Testis (tissue), 3 donors: Measurements from ENCODE around the gene BCR. TPM values are rescaled to one million over a fixed set of nuclear protein-coding genes. Genes with fewer than 3 reads are reported as not detected.

Experiments used
- DNase-seq: peaks from one replicate; pipeline ENCODE4 v3.0.0-alpha.2; 2019
- H3K27ac ChIP-seq, 2 donors: fragments of 200-600 bp; sonication (generic); one replicate each; pipeline ENCODE4 v1.5.1; 2019
- H3K27me3 ChIP-seq: fragments of 200-600 bp; sonication (generic); one replicate; pipeline ENCODE4 v1.5.1; 2019
- H3K36me3 ChIP-seq: fragments of 200-600 bp; sonication (generic); one replicate; pipeline ENCODE4 v1.5.1; 2017; ENCODE audit warnings: low read depth; ENCODE audit errors: missing control alignments
- H3K4me1 ChIP-seq: fragments of 200-600 bp; sonication (generic); one replicate; pipeline ENCODE4 v1.5.1; 2019
- H3K4me3 ChIP-seq, 2 donors: fragments of 200-600 bp; sonication (generic); one replicate each; pipeline ENCODE4 v1.5.1; 2017 to 2019
- H3K9me3 ChIP-seq: fragments of 200-600 bp; sonication (generic); one replicate; pipeline ENCODE4 v1.5.1; 2017
- POLR2A ChIP-seq: fragments of 450-650 bp; IDR thresholded peaks from one replicate; pipeline ENCODE4 v1.6.1; 2017; ENCODE audit warnings: antibody characterized with exemption, mild to moderate bottlenecking, moderate library complexity
- WGBS, 2 donors: methylation state at CpG; one replicate each; pipeline ENCODE4 v1.1.5; 2018; 5-methylcytosine and 5-hydroxymethylcytosine counted together
- intact Hi-C: fragments of 100-400 bp; cut with DNase I; formaldehyde crosslinking; loops from one replicate; pipeline ENCODE4 v1.15.1; 2023; ENCODE audit warnings: low total_unique reads
- polyA plus RNA-seq: library from polyadenylated mRNA; stranded (reverse); fragments of 350-450 nt; fragmentation: Illumina TruSeq; extraction: RNeasy Lipid Tissue Mini Kit (QIAGEN cat#74804); gene quantifications from one replicate; pipeline ENCODE4 v1.2.3, GENCODE V29; 2014; ENCODE audit warnings: low read depth, low replicate concordance; ENCODE audit not compliant: insufficient read depth
- total RNA-seq, 2 donors: library from RNA; depleted of rRNA; stranded (reverse); fragments of >200 nt; gene quantifications; one replicate each; pipeline ENCODE4 v1.2.3, GENCODE V29; 2016
- TF ChIP-seq, protein P1 (sequence below), 3 experiments: fragments of 450-650 bp in 2 of 3; fragments of 200-600 bp in 1 of 3; sonication (generic) in 1 of 3; IDR thresholded peaks; one replicate each; pipeline ENCODE4 v1.5.1; 2016 to 2019; ENCODE audit warnings: antibody characterized with exemption in 3 of 3, mild to moderate bottlenecking in 2 of 3, moderate library complexity in 1 of 3

BCR gene
- total and polyA plus RNA-seq, 3 donors from 2014 or later = 52.5 to 108 (median 105) TPM

DNA sequence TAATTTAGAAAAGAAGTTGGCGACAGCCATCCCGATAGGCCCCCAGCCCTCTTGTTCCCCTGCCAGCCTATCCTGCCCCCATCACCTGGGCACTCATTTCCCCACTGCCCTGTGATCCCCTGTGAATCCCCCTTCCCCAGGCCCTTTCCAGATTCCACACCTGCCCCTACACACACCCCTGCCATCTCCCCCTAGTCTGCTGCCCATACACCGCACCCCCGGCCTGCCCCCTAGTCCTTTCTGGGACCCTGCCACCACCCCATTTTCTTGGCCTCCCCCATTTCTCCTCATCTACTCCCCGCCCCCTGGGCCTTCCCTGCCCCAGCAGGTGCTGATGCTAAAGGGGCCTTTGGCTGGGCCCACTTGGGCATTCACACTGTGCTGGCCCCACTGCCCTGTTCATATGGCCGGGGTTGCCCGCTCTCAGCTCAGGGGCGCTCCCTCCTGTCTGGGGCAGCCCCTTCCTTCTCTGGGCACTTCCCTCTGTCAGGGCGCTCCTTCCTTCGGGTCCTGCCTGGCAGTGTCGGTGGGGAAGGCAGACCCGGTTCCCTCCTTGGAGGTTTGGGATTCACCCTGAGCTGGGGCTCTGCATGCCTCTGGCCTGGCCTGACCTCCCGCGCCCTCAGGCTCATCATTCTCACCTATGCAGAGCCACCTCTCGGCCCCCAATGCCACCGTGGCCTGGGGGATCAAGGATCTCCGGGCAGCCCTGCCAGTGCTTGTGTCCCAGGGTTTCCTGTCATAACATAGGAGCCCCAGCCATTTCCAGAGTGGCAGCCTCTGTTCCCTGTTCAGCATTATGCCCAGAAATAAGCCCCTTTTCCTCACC is 108.2 kb downstream of the BCR start:
- Histone ChIP-seq H3K9me3 (no peaks in the 10 kb centered on the region), H3K4me3 (no peak overlapping the region), H3K27ac (no peak overlapping the region), H3K4me1 (peaks cover 24% of the 10 kb centered on the region), H3K27me3 (no peaks in the 10 kb centered on the region), H3K36me3 (no peaks in the 10 kb centered on the region)
- no peak for TF ChIP-seq POLR2A
- TF ChIP-seq, protein P1, sequence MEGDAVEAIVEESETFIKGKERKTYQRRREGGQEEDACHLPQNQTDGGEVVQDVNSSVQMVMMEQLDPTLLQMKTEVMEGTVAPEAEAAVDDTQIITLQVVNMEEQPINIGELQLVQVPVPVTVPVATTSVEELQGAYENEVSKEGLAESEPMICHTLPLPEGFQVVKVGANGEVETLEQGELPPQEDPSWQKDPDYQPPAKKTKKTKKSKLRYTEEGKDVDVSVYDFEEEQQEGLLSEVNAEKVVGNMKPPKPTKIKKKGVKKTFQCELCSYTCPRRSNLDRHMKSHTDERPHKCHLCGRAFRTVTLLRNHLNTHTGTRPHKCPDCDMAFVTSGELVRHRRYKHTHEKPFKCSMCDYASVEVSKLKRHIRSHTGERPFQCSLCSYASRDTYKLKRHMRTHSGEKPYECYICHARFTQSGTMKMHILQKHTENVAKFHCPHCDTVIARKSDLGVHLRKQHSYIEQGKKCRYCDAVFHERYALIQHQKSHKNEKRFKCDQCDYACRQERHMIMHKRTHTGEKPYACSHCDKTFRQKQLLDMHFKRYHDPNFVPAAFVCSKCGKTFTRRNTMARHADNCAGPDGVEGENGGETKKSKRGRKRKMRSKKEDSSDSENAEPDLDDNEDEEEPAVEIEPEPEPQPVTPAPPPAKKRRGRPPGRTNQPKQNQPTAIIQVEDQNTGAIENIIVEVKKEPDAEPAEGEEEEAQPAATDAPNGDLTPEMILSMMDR (IDR thresholded peaks at IDR 0.05) = no peak
- intact Hi-C loops = no loop called here
- no peak for DNase-seq
- 96 to 97% methylated on average over 12 to 17 of the region's 17 CpGs for WGBS, 2 donors

DNA sequence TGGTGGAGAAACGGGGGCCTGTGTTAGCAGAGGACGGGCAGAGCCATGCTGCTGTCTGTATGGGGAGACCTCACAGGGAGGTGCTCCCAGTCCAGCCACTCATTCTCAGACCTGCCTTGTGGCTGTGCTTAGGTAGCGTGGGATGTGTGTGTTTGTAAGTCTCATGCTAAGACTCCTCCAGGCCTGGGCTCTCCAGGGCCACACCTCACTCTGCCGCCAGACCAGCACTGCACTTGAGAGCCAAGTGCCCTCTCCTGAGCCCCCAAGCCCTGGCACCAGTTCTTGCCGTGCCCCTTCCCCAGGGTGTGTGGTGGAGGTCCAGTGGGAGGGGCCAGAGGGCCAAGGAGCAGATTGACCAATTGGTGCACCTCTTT is 108.8 kb downstream of the BCR start:
- H3K4me3 ChIP-seq = no peak overlapping the region
- DNase-seq = no peak
- H3K4me1 ChIP-seq = peaks cover 18% of the 10 kb centered on the region
- no peaks in the 10 kb centered on the region for H3K36me3 ChIP-seq
- H3K27me3 ChIP-seq = no peaks in the 10 kb centered on the region
- 66 to 77% methylated on average over 4 to 5 of the region's 5 CpGs for WGBS, 2 donors
- TF ChIP-seq, protein P1 (IDR thresholded peaks at IDR 0.05) = no peak
- no peak for TF ChIP-seq POLR2A
- intact Hi-C loops = no loop called here
- H3K9me3 ChIP-seq = no peaks in the 10 kb centered on the region
- H3K27ac ChIP-seq = no peak overlapping the region

DNA sequence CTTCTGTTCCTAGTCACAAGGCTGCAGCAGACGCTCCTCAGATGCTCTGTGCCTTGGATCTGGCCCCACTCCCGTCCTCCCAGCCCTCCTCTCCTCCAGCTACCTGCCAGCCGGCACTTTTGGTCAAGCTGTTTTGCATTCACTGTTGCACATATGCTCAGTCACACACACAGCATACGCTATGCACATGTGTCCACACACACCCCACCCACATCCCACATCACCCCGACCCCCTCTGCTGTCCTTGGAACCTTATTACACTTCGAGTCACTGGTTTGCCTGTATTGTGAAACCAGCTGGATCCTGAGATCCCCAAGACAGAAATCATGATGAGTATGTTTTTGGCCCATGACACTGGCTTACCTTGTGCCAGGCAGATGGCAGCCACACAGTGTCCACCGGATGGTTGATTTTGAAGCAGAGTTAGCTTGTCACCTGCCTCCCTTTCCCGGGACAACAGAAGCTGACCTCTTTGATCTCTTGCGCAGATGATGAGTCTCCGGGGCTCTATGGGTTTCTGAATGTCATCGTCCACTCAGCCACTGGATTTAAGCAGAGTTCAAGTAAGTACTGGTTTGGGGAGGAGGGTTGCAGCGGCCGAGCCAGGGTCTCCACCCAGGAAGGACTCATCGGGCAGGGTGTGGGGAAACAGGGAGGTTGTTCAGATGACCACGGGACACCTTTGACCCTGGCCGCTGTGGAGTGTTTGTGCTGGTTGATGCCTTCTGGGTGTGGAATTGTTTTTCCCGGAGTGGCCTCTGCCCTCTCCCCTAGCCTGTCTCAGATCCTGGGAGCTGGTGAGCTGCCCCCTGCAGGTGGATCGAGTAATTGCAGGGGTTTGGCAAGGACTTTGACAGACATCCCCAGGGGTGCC is 109.8 kb downstream of the BCR start:
- intact Hi-C loops = no loop called here
- H3K36me3 ChIP-seq = no peaks in the 10 kb centered on the region
- 61 to 69% methylated on average over 16 to 18 of the region's 18 CpGs for WGBS, 2 donors
- DNase-seq = peak; percentile 73
- H3K27me3 ChIP-seq = no peaks in the 10 kb centered on the region
- no peak for TF ChIP-seq POLR2A
- TF ChIP-seq, protein P1 (IDR thresholded peaks at IDR 0.05) = peak; percentile 68 to 86 (median 73)
- H3K4me3 ChIP-seq = no peak overlapping the region
- peaks cover 11% of the 10 kb centered on the region for H3K4me1 ChIP-seq
- H3K27ac ChIP-seq = no peak overlapping the region
- no peaks in the 10 kb centered on the region for H3K9me3 ChIP-seq

DNA sequence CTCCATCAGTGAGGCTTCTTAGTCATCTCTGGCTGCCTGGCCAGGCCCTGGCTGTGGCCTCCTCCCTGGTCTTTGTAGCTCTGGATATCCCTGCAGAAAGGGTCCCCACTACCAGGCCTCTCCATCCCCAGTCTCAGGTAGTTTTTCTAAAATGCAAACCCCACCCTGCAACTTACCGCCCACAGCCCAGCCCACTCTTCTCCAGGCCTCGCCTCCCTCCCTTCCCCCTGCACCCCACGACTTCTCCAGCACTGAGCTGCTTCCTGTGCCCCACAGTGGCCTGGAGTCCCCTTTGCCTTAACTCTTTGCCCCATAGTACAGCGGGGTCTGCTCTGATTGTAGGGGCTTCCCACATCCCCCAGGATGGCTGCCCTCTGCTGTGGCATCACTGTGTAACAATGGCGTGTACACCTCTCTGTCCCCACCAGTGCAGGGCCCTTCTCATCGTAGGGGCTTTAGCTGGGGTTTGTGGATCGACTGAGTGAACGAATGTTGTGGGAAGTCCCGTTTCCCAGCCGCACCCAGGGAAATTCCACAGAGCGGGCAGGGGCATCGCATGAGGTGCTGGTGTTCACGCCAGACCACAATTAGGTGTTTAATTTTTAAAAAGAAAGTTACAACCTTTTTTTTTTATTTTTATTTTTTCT is 111.6 kb downstream of the BCR start:
- no peak for DNase-seq
- intact Hi-C loops = no loop called here
- TF ChIP-seq, protein P1 (IDR thresholded peaks at IDR 0.05) = no peak
- TF ChIP-seq POLR2A = no peak
- Histone ChIP-seq H3K4me3 (no peak overlapping the region), H3K27ac (no peak overlapping the region), H3K9me3 (no peaks in the 10 kb centered on the region), H3K27me3 (no peaks in the 10 kb centered on the region), H3K36me3 (no peaks in the 10 kb centered on the region), H3K4me1 (peaks cover 3% of the 10 kb centered on the region)
- 89 to 95% methylated on average over 13 of the region's 13 CpGs for whole genome bisulfite sequencing, 2 donors
